Activated CD4-positive, alpha-beta T cell treated with anti-CD3 and anti-CD28 coated beads for 36 hours (primary cell): Measurements from ENCODE around the gene BDH1. TPM values are rescaled to one million over a fixed set of nuclear protein-coding genes. Genes with fewer than 3 reads are reported as not detected.

Experiments used
- ATAC-seq: fragments of 200-7000 bp; cut with Tn5 transposase; one replicate; pipeline ENCODE4 v1.10.0; 2021; ENCODE audit warnings: mild to moderate bottlenecking, moderate library complexity
- CTCF ChIA-PET: fragments of 350-600 bp; sonication (Branson Sonifier 250); formaldehyde crosslinking; loops from one replicate; lab custom pipeline; 2021; ENCODE audit warnings: antibody characterized with exemption; lab: Charles Lee
- POLR2A ChIA-PET: fragments of 350-600 bp; sonication (Branson Sonifier 250); formaldehyde crosslinking; loops from one replicate; lab custom pipeline; 2021; ENCODE audit warnings: antibody characterized with exemption, inconsistent platforms; lab: Charles Lee
- DNase-seq: peaks from one replicate; pipeline ENCODE4 v3.0.0-alpha.2; 2020
- H3K27ac Mint-ChIP-seq: one replicate; pipeline ENCODE4 v1.8.0; 2021; ENCODE audit warnings: mixed read lengths
- H3K27me3 Mint-ChIP-seq: one replicate; pipeline ENCODE4 v1.8.0; 2021; ENCODE audit warnings: mixed read lengths
- H3K36me3 Mint-ChIP-seq: one replicate; pipeline ENCODE4 v1.8.0; 2021; ENCODE audit warnings: low read depth, mixed read lengths
- H3K4me1 Mint-ChIP-seq: one replicate; pipeline ENCODE4 v1.8.0; 2021; ENCODE audit warnings: mixed read lengths
- H3K4me3 Mint-ChIP-seq: one replicate; pipeline ENCODE4 v1.8.0; 2021; ENCODE audit warnings: mild to moderate bottlenecking, moderate library complexity, mixed read lengths
- H3K9me3 Mint-ChIP-seq: one replicate; pipeline ENCODE4 v1.8.0; 2021; ENCODE audit warnings: low read depth, mixed read lengths
- intact Hi-C, 2 experiments: fragments of 100-400 bp; cut with DNase I in 1 of 2; cut with micrococcal nuclease in 1 of 2; formaldehyde crosslinking; loops; one replicate each; pipeline versions ENCODE4 v1.14.2 to v1.15.1; 2022 to 2024; cut with DNase I, micrococcal nuclease
- total RNA-seq, 2 experiments: library from RNA; stranded (reverse); gene quantifications; one replicate each; pipeline ENCODE4 v1.2.3, GENCODE V29; 2021

The BDH1 gene
- total RNA-seq, 2 experiments from 2014 or later, result 84.9 to 85.1 TPM

DNA sequence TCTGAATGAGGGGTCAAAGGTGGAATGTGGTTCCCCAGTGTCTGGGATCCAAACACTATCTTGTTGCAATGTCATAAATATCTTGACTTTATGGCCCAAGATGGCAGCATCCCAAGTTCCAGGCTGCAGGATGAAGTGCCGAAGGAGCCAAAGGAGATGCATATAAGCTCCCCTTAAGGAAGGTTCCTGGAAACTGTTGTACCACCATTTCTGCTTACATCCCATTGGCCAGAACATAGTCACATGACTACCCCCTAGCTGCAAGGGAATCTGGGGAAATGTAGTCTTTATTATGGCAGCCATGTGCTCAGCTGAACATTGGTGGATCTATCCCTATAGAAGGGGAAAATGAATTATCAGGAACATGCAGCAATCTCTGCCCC lies 54.3 kb downstream of the BDH1 start:
- DNase-seq (no peak), ATAC-seq (peak; percentile 43)
- ChIA-PET POLR2A (interaction anchor here (0.6 kb wide), 1 partner anchor 190 kb away, joined by 5 read pairs; no protein-coding TSS in a partner anchor), CTCF (interaction anchor here (0.7 to 3.8 kb wide), 14 partner anchors 10 to 471 kb away, joined by 3 to 41 read pairs (median 6); partner anchors contain the start of gene BDH1)
- intact Hi-C loops, result no loop called here
- Mint-ChIP-seq H3K36me3 (no peaks in the 10 kb centered on the region), H3K27ac (no peak overlapping the region), H3K27me3 (no peaks in the 10 kb centered on the region), H3K4me1 (no peaks in the 10 kb centered on the region), H3K9me3 (peaks cover 2% of the 10 kb centered on the region), H3K4me3 (no peak overlapping the region)

GRCh38 chr3:197500812-197501211 lies 55.0 kb downstream of the BDH1 start:
- Mint-ChIP-seq H3K36me3 (no peaks in the 10 kb centered on the region), H3K27me3 (no peaks in the 10 kb centered on the region), H3K4me3 (no peak overlapping the region), H3K4me1 (no peaks in the 10 kb centered on the region), H3K27ac (no peak overlapping the region), H3K9me3 (peaks cover 2% of the 10 kb centered on the region)
- no peak for ATAC-seq
- intact Hi-C loops, result no loop called here
- ChIA-PET CTCF (interaction anchor here (1.4 to 3.8 kb wide), 8 partner anchors 10 to 470 kb away, joined by 5 to 41 read pairs (median 6); no protein-coding TSS in a partner anchor), POLR2A (interaction anchor here (0.6 kb wide), 1 partner anchor 189 kb away, joined by 5 read pairs; no protein-coding TSS in a partner anchor)
- no peak for DNase-seq

DNA sequence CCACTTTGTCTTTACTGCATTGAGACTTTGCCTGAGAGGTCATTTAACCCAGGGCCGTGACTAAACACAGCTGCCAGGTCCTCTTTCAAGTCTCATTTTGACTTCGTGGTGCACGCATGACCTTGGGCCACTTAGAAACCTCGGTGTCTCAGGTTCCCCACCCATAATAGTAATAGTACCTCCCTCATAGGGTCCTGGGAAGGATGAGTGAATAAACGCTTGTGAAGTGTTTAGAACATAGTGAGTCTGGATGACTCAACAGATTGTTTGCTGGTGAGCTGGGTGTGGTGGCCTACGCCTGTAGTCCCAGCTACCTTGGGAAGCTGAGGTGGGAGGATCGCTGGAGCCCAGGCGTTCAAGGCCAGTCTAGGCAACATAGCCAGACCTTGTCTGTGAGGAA lies 56.3 kb downstream of the BDH1 start:
- POLR2A ChIA-PET, result no interaction called here
- no peaks in the 10 kb centered on the region for H3K36me3 Mint-ChIP-seq
- H3K9me3 Mint-ChIP-seq, result peaks cover 2% of the 10 kb centered on the region
- no peak for ATAC-seq
- H3K27ac Mint-ChIP-seq, result no peak overlapping the region
- no peak for DNase-seq
- CTCF ChIA-PET, result interaction anchor here (0.7 to 3.8 kb wide), 2 partner anchors 207 to 242 kb away, joined by 4 to 33 read pairs; no protein-coding TSS in a partner anchor
- no peaks in the 10 kb centered on the region for H3K27me3 Mint-ChIP-seq
- no peaks in the 10 kb centered on the region for H3K4me1 Mint-ChIP-seq
- H3K4me3 Mint-ChIP-seq, result no peak overlapping the region
- intact Hi-C loops, result no loop called here

GRCh38 chr3:197498499-197499241 lies 57.1 kb downstream of the BDH1 start:
- ChIA-PET CTCF (interaction anchor here (0.6 to 3.8 kb wide), 4 partner anchors 11 to 252 kb away, joined by 3 to 33 read pairs (median 3); no protein-coding TSS in a partner anchor), POLR2A (no interaction called here)
- intact Hi-C loops, result no loop called here
- H3K9me3 Mint-ChIP-seq, result peaks cover 2% of the 10 kb centered on the region
- no peaks in the 10 kb centered on the region for H3K27me3 Mint-ChIP-seq
- no peak overlapping the region for H3K27ac Mint-ChIP-seq
- H3K4me3 Mint-ChIP-seq, result no peak overlapping the region
- H3K36me3 Mint-ChIP-seq, result no peaks in the 10 kb centered on the region
- DNase-seq (no peak), ATAC-seq (no peak)
- H3K4me1 Mint-ChIP-seq, result no peaks in the 10 kb centered on the region

DNA sequence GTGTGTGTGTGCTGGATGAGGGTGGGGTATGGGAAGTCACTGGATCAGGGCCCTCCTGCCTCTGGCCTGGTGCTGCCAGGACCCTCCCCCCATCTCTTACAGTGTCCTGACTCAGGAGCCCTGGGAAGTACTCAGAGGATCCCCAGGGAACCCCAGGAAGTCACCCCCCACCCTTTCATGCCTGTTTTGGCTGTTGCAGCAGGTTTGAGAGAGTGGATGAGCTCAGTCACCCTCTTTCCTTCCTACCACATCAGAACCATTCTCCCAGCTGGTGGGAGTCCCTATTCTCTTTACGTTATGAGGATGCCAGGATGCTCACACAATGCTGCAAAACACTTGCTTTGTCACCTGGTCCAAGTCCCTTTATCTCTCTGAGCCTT lies 59.0 kb downstream of the BDH1 start:
- no peak for ATAC-seq
- Mint-ChIP-seq H3K4me3 (no peak overlapping the region), H3K27ac (no peak overlapping the region), H3K4me1 (no peaks in the 10 kb centered on the region), H3K36me3 (no peaks in the 10 kb centered on the region), H3K27me3 (no peaks in the 10 kb centered on the region), H3K9me3 (peaks cover 2% of the 10 kb centered on the region)
- intact Hi-C loops, result no loop called here
- CTCF ChIA-PET, result interaction anchor here (0.6 kb wide), 1 partner anchor 144 kb away, joined by 3 read pairs; no protein-coding TSS in a partner anchor
- POLR2A ChIA-PET, result no interaction called here
- DNase-seq, result no peak

DNA sequence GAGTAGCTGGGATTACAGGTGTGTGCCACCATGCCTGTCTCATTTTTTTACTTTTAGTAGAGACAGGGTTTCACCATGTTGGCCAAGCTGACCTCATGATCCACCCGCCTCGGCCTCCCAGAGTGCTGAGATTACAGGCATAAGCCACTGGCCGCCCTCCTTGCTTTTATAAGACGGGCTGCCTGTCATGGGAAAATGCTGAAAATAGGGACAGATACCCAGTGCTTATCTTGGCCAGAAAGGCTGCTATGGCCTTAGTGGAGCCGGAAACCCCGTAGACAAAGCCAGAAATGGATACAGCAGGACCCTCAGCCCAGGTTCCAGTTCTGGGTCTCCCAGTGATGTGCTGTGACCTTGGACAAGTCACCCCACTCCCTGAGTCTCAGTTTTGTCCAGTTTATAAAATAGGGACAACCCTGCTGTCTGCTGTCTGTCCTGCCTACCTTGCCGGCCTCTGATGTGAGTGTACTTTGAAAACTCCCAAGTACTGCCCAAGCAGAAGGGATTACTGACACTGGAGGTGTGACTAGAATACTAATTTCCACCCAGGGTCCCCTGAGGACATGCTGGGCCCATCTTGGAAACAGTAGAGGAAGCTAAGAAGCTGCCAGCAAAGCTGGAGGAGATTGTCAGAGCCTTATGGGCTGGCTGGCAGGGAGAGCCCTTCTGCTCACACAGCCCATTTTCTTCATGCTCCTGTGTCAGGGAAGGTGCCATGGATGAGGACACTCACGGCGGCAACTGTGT lies 59.6 kb downstream of the BDH1 start:
- POLR2A ChIA-PET, result no interaction called here
- intact Hi-C loops, result no loop called here
- H3K27me3 Mint-ChIP-seq, result no peaks in the 10 kb centered on the region
- no peak overlapping the region for H3K27ac Mint-ChIP-seq
- DNase-seq (no peak), ATAC-seq (no peak)
- H3K36me3 Mint-ChIP-seq, result no peaks in the 10 kb centered on the region
- peaks cover 2% of the 10 kb centered on the region for H3K9me3 Mint-ChIP-seq
- H3K4me3 Mint-ChIP-seq, result no peak overlapping the region
- no peaks in the 10 kb centered on the region for H3K4me1 Mint-ChIP-seq
- CTCF ChIA-PET, result no interaction called here

GRCh38 chr3:197495499-197495898 lies 60.3 kb downstream of the BDH1 start:
- peaks cover 2% of the 10 kb centered on the region for H3K9me3 Mint-ChIP-seq
- POLR2A ChIA-PET, result no interaction called here
- CTCF ChIA-PET, result no interaction called here

GRCh38 chr3:197495059-197495455 lies 60.7 kb downstream of the BDH1 start:
- H3K27ac Mint-ChIP-seq, result no peak overlapping the region
- H3K36me3 Mint-ChIP-seq, result no peaks in the 10 kb centered on the region
- ChIA-PET CTCF (no interaction called here), POLR2A (no interaction called here)
- peaks cover 2% of the 10 kb centered on the region for H3K9me3 Mint-ChIP-seq
- intact Hi-C loops, result no loop called here
- no peak for DNase-seq
- no peaks in the 10 kb centered on the region for H3K4me1 Mint-ChIP-seq
- H3K27me3 Mint-ChIP-seq, result no peaks in the 10 kb centered on the region
- H3K4me3 Mint-ChIP-seq, result no peak overlapping the region
- no peak for ATAC-seq

More at GRCh38 chr3:197495499-197495898, 60.3 kb downstream of the BDH1 start:
- no peaks in the 10 kb centered on the region for H3K4me1 Mint-ChIP-seq
- no peak overlapping the region for H3K27ac Mint-ChIP-seq
- no peak overlapping the region for H3K4me3 Mint-ChIP-seq
- no peak for ATAC-seq
- H3K36me3 Mint-ChIP-seq, result no peaks in the 10 kb centered on the region
- no peak for DNase-seq
- H3K27me3 Mint-ChIP-seq, result no peaks in the 10 kb centered on the region
- intact Hi-C loops, result no loop called here

GRCh38 chr3:197494366-197495058 lies 61.3 kb downstream of the BDH1 start:
- Mint-ChIP-seq H3K4me3 (no peak overlapping the region), H3K27me3 (no peaks in the 10 kb centered on the region), H3K9me3 (peaks cover 2% of the 10 kb centered on the region), H3K36me3 (no peaks in the 10 kb centered on the region), H3K4me1 (no peaks in the 10 kb centered on the region), H3K27ac (no peak overlapping the region)
- ATAC-seq (no peak), DNase-seq (no peak)
- intact Hi-C loops, result no loop called here
- POLR2A ChIA-PET, result no interaction called here
- CTCF ChIA-PET, result interaction anchor here (1.8 kb wide), 1 partner anchor 15 kb away, joined by 4 read pairs; no protein-coding TSS in a partner anchor

DNA sequence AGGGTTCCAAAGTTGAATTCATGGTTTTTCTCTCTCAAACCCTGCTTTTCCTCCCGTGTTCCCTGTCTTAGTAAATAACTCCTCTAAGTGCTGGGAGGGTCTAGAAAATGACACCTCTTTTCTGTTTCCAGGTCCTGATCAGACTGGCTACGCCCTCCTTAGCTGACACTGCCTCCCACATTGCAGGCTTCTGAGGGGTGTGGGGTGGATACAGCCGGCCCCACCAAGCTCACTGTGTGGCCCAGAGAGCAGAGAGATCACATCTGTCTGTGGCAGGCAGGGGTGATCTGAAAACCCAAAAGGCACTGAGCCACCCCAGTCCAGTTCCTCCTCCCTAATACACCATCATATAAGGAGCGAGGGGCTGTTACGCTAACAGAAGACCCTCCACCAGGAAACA lies 62.7 kb downstream of the BDH1 start:
- Mint-ChIP-seq H3K9me3 (no peaks in the 10 kb centered on the region), H3K4me1 (no peaks in the 10 kb centered on the region), H3K27ac (no peak overlapping the region), H3K27me3 (no peaks in the 10 kb centered on the region), H3K36me3 (no peaks in the 10 kb centered on the region), H3K4me3 (no peak overlapping the region)
- ATAC-seq, result no peak
- ChIA-PET CTCF (interaction anchor here (1.8 kb wide), 1 partner anchor 14 kb away, joined by 4 read pairs; no protein-coding TSS in a partner anchor), POLR2A (no interaction called here)
- intact Hi-C loops, result no loop called here
- DNase-seq, result no peak
